ENCODE data around the gene GULP1.

GRCh38 chr2:188598551-188598950 is 306.9 kb downstream of the GULP1 start:
- no peak for TF ChIP-seq ZNF513 (tag by site-specific recombination; IDR thresholded peaks at IDR 0.05)
- TF ChIP-seq YY2 (tag by site-specific recombination; IDR thresholded peaks at IDR 0.05) = no peak
- no peak for TF ChIP-seq ZNF664 (tag by site-specific recombination; IDR thresholded peaks at IDR 0.05)
- TF ChIP-seq ZNF138 (tag by site-specific recombination; IDR thresholded peaks at IDR 0.05; ENCODE audit: borderline replicate concordance) = no peak
- TF ChIP-seq, protein P1, sequence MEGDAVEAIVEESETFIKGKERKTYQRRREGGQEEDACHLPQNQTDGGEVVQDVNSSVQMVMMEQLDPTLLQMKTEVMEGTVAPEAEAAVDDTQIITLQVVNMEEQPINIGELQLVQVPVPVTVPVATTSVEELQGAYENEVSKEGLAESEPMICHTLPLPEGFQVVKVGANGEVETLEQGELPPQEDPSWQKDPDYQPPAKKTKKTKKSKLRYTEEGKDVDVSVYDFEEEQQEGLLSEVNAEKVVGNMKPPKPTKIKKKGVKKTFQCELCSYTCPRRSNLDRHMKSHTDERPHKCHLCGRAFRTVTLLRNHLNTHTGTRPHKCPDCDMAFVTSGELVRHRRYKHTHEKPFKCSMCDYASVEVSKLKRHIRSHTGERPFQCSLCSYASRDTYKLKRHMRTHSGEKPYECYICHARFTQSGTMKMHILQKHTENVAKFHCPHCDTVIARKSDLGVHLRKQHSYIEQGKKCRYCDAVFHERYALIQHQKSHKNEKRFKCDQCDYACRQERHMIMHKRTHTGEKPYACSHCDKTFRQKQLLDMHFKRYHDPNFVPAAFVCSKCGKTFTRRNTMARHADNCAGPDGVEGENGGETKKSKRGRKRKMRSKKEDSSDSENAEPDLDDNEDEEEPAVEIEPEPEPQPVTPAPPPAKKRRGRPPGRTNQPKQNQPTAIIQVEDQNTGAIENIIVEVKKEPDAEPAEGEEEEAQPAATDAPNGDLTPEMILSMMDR (tag by site-specific recombination; IDR thresholded peaks at IDR 0.05) = no peak
- TF ChIP-seq ZNF223 (tag by site-specific recombination; IDR thresholded peaks at IDR 0.05) = no peak
- no peak for TF ChIP-seq ZNF202 (tag by site-specific recombination; IDR thresholded peaks at IDR 0.05; ENCODE audit: borderline replicate concordance)

Data from HEK293 (cell line).